WTC11 (cell line): ENCODE measurements around the gene KCNG4. TPM values are rescaled to one million over a fixed set of nuclear protein-coding genes. Genes with fewer than 3 reads are reported as not detected.

Source experiments
- ATAC-seq: fragments of 200-7000 bp; cut with Tn5 transposase; 2 replicates; pipeline ENCODE4 v1.10.0; 2021; ENCODE audit warnings: mild to moderate bottlenecking, moderate library complexity
- CTCF ChIA-PET: fragments of 300-600 bp; sonication (Branson Sonifier 250); formaldehyde crosslinking; loops from one replicate; lab custom pipeline; 2021; ENCODE audit warnings: antibody characterized with exemption; lab: Charles Lee
- POLR2A ChIA-PET: fragments of 350-600 bp; sonication (Branson Sonifier 250); formaldehyde crosslinking; loops from one replicate; lab custom pipeline; 2021; ENCODE audit warnings: antibody characterized with exemption; lab: Charles Lee
- DNase-seq: peaks from one replicate; pipeline ENCODE4 v3.0.0; 2021; ENCODE audit warnings: low spot score
- H3K27ac Mint-ChIP-seq: 2 replicates; pipeline ENCODE4 v1.8.0; 2021; ENCODE audit warnings: mixed read lengths
- H3K27me3 Mint-ChIP-seq: 2 replicates; pipeline ENCODE4 v1.8.0; 2021; ENCODE audit warnings: low read depth, mild to moderate bottlenecking, moderate library complexity, mixed read lengths
- H3K36me3 Mint-ChIP-seq: 2 replicates; pipeline ENCODE4 v1.8.0; 2021; ENCODE audit warnings: mixed read lengths
- H3K4me1 Mint-ChIP-seq: 2 replicates; pipeline ENCODE4 v1.8.0; 2022; ENCODE audit warnings: mixed read lengths
- H3K4me3 Mint-ChIP-seq: 2 replicates; pipeline ENCODE4 v1.8.0; 2021; ENCODE audit warnings: mild to moderate bottlenecking, moderate library complexity, mixed read lengths
- H3K9me3 Mint-ChIP-seq: 2 replicates; pipeline ENCODE4 v1.8.0; 2021; ENCODE audit warnings: mixed read lengths
- CBFB ChIP-seq: sonication (generic); formaldehyde crosslinking; IDR thresholded peaks from 2 replicates; pipeline ENCODE4 v1.8.1; 2022; ENCODE audit warnings: mild to moderate bottlenecking, low read depth, missing genetic modification reagents
- CREB1 ChIP-seq: sonication (generic); formaldehyde crosslinking; IDR thresholded peaks from 2 replicates; pipeline ENCODE4 v1.8.0; 2023; ENCODE audit warnings: mild to moderate bottlenecking, missing genetic modification reagents
- CREM ChIP-seq: sonication (generic); formaldehyde crosslinking; IDR thresholded peaks from 2 replicates; pipeline ENCODE4 v1.8.1; 2022; ENCODE audit warnings: mild to moderate bottlenecking, missing genetic modification reagents, moderate library complexity
- NFYB ChIP-seq: sonication (generic); formaldehyde crosslinking; conservative IDR thresholded peaks from 2 replicates; pipeline ENCODE4 v1.8.0; 2022; ENCODE audit warnings: low read depth, missing genetic modification reagents
- NR2C2 ChIP-seq: sonication (generic); formaldehyde crosslinking; IDR thresholded peaks from 2 replicates; pipeline ENCODE4 v1.8.0; 2022; ENCODE audit warnings: mild to moderate bottlenecking, missing genetic modification reagents
- SOX15 ChIP-seq: fragments of 250-450 bp; sonication (Bioruptor Pico); IDR thresholded peaks from 2 replicates; pipeline ENCODE4 v1.9.0; 2021; ENCODE audit warnings: mild to moderate bottlenecking
- TCF7 ChIP-seq: sonication (generic); formaldehyde crosslinking; IDR thresholded peaks from 2 replicates; pipeline ENCODE4 v1.8.0; 2022; ENCODE audit warnings: mild to moderate bottlenecking, low read depth, missing genetic modification reagents, moderate library complexity
- ZNF121 ChIP-seq: sonication (generic); formaldehyde crosslinking; IDR thresholded peaks from 2 replicates; pipeline ENCODE4 v1.8.0; 2023; ENCODE audit warnings: missing genetic modification reagents
- ZNF263 ChIP-seq: sonication (generic); formaldehyde crosslinking; IDR thresholded peaks from 2 replicates; pipeline ENCODE4 v1.8.1; 2022; ENCODE audit warnings: low read depth, mild to moderate bottlenecking, moderate library complexity, missing genetic modification reagents
- ZNF317 ChIP-seq: sonication (generic); formaldehyde crosslinking; IDR thresholded peaks from 2 replicates; pipeline ENCODE4 v1.8.1; 2023; ENCODE audit warnings: low read depth, mild to moderate bottlenecking, moderate library complexity, missing genetic modification reagents, borderline replicate concordance
- ZNF396 ChIP-seq: fragments of 250-450 bp; sonication (Bioruptor Pico); IDR thresholded peaks from 2 replicates; pipeline ENCODE4 v1.8.0; 2021; ENCODE audit warnings: mild to moderate bottlenecking, moderate library complexity, borderline replicate concordance
- total RNA-seq: library from RNA; stranded (reverse); gene quantifications from 3 replicates; pipeline ENCODE4 v1.2.3, GENCODE V29; 2021
- TF ChIP-seq, protein P1 (sequence below): sonication (generic); formaldehyde crosslinking; conservative IDR thresholded peaks from 2 replicates; pipeline ENCODE4 v1.8.1; 2022; ENCODE audit warnings: mild to moderate bottlenecking, missing genetic modification reagents
- TF ChIP-seq, protein P2 (sequence below): sonication (generic); formaldehyde crosslinking; IDR thresholded peaks from 2 replicates; pipeline ENCODE4 v1.8.0; 2023; ENCODE audit warnings: missing genetic modification reagents
- TF ChIP-seq, protein P3 (sequence below): sonication (generic); formaldehyde crosslinking; IDR thresholded peaks from 2 replicates; pipeline ENCODE4 v1.8.0; 2022; ENCODE audit warnings: mild to moderate bottlenecking, missing genetic modification reagents
- TF ChIP-seq, protein P4 (sequence below): sonication (generic); formaldehyde crosslinking; IDR thresholded peaks from 2 replicates; pipeline ENCODE4 v1.8.0; 2023; ENCODE audit warnings: missing genetic modification reagents, mild to moderate bottlenecking, borderline replicate concordance

Gene KCNG4
- total RNA-seq, 1 experiment from 2014 or later, result not detected

DNA sequence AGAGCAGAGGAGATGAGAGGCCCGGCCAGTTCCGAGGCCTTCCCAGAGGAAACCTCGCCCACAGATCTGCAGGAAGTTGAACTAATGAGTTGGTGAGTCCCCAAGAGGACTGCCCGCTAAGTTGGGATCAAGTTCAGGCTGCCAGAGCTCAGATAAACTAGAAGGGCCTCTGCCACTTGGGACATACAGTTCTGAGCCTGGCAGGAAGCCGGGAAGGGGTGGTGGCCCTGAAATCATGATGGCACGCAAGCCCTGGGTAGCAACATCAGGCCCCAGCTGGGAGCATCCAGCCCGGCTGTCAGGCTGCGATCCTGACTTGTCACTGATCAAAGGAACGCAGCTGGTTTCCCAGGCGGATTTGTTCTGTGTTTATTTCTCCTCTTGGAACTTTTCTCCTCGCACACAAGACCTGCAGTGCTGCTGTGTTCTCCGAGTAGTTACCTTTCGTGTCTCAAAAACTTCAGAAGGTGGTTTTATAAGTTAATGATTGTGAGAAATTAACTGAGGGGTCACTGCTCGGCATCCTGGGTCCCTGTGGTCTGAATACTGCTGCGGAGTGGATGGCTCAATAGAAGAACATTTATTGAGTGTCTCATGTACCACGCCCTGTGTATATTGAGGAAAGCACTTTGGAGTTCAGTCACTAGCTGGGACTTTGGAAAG is 46.9 kb upstream of the KCNG4 start (continued):
- TF ChIP-seq, protein P1, sequence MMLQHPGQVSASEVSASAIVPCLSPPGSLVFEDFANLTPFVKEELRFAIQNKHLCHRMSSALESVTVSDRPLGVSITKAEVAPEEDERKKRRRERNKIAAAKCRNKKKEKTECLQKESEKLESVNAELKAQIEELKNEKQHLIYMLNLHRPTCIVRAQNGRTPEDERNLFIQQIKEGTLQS (CRISPR knock-in tag), result no peak
- TF ChIP-seq, protein P2, sequence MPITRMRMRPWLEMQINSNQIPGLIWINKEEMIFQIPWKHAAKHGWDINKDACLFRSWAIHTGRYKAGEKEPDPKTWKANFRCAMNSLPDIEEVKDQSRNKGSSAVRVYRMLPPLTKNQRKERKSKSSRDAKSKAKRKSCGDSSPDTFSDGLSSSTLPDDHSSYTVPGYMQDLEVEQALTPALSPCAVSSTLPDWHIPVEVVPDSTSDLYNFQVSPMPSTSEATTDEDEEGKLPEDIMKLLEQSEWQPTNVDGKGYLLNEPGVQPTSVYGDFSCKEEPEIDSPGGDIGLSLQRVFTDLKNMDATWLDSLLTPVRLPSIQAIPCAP, result no peak
- TF ChIP-seq TCF7 (CRISPR knock-in tag) (no peak), NR2C2 (CRISPR knock-in tag) (no peak), CREB1 (CRISPR knock-in tag) (no peak), ZNF317 (CRISPR knock-in tag) (no peak), ZNF396 (CRISPR knock-in tag) (no peak), SOX15 (CRISPR knock-in tag) (no peak), ZNF263 (CRISPR knock-in tag) (no peak), CREM (CRISPR knock-in tag) (no peak), ZNF121 (CRISPR knock-in tag) (no peak)
- TF ChIP-seq, protein P3, sequence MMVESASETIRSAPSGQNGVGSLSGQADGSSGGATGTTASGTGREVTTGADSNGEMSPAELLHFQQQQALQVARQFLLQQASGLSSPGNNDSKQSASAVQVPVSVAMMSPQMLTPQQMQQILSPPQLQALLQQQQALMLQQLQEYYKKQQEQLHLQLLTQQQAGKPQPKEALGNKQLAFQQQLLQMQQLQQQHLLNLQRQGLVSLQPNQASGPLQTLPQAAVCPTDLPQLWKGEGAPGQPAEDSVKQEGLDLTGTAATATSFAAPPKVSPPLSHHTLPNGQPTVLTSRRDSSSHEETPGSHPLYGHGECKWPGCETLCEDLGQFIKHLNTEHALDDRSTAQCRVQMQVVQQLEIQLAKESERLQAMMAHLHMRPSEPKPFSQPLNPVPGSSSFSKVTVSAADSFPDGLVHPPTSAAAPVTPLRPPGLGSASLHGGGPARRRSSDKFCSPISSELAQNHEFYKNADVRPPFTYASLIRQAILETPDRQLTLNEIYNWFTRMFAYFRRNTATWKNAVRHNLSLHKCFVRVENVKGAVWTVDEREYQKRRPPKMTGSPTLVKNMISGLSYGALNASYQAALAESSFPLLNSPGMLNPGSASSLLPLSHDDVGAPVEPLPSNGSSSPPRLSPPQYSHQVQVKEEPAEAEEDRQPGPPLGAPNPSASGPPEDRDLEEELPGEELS (CRISPR knock-in tag), result no peak

DNA sequence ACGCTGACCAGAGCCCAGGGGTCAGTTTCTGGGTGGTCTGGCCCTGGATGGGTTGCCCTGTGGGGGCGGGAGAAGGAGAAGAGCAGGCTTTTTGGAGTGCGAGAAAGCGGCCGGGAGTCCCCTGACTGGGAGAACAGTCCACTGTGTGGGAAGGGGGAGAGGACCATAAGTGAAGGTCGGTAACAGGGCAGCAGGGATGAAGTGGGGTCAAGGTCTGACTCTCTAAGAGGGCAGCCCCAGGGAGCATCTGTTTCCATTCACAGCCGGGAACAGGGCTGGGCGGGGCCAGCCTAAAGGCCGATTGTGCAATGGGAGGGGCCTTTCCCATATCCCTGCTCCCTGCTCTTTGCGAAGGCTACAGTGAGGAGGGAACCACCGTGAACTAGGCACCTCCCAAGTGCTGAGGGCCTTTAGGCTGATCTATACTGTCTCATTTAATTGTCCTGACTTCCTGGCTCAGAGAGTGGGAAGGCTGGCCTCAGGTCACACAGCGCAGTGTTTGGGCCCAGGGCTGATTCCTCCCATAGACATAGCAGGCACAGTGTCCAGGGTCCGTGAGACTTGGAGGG is 44.4 kb upstream of the KCNG4 start:
- POLR2A ChIA-PET, result interaction anchor here (1.1 to 1.2 kb wide), 2 partner anchors 10 to 16 kb away, joined by 4 read pairs; partner anchors contain the start of gene WFDC1
- DNase-seq (peak; percentile 55), ATAC-seq (peak; percentile 89)
- peaks cover 2% of the 10 kb centered on the region; the same call in 1 of the 2 replicates for H3K27me3 Mint-ChIP-seq
- H3K4me3 Mint-ChIP-seq, result peak overlapping the region; percentile 29
- CTCF ChIA-PET, result interaction anchor here (0.8 to 3.0 kb wide), 2 partner anchors 24 to 32 kb away, joined by 3 to 16 read pairs; no protein-coding TSS in a partner anchor
- no peaks in the 10 kb centered on the region for H3K36me3 Mint-ChIP-seq
- peaks cover 7% of the 10 kb centered on the region for H3K9me3 Mint-ChIP-seq
- TF ChIP-seq, protein P4, sequence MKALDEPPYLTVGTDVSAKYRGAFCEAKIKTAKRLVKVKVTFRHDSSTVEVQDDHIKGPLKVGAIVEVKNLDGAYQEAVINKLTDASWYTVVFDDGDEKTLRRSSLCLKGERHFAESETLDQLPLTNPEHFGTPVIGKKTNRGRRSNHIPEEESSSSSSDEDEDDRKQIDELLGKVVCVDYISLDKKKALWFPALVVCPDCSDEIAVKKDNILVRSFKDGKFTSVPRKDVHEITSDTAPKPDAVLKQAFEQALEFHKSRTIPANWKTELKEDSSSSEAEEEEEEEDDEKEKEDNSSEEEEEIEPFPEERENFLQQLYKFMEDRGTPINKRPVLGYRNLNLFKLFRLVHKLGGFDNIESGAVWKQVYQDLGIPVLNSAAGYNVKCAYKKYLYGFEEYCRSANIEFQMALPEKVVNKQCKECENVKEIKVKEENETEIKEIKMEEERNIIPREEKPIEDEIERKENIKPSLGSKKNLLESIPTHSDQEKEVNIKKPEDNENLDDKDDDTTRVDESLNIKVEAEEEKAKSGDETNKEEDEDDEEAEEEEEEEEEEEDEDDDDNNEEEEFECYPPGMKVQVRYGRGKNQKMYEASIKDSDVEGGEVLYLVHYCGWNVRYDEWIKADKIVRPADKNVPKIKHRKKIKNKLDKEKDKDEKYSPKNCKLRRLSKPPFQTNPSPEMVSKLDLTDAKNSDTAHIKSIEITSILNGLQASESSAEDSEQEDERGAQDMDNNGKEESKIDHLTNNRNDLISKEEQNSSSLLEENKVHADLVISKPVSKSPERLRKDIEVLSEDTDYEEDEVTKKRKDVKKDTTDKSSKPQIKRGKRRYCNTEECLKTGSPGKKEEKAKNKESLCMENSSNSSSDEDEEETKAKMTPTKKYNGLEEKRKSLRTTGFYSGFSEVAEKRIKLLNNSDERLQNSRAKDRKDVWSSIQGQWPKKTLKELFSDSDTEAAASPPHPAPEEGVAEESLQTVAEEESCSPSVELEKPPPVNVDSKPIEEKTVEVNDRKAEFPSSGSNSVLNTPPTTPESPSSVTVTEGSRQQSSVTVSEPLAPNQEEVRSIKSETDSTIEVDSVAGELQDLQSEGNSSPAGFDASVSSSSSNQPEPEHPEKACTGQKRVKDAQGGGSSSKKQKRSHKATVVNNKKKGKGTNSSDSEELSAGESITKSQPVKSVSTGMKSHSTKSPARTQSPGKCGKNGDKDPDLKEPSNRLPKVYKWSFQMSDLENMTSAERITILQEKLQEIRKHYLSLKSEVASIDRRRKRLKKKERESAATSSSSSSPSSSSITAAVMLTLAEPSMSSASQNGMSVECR, result no peak
- 0 out of 2 replicates have a peak, but pooled peaks have one; percentile 30 for TF ChIP-seq CBFB (CRISPR knock-in tag)
- TF ChIP-seq, protein P1 (CRISPR knock-in tag), result no peak
- TF ChIP-seq NFYB (CRISPR knock-in tag), result no peak
- H3K4me1 Mint-ChIP-seq, result peaks cover 22% of the 10 kb centered on the region
- H3K27ac Mint-ChIP-seq, result 0 out of 2 replicates have a peak overlapping the region, but pooled peaks have one; percentile 47
